DND-41 (cell line): Measurements from ENCODE around the gene SEC22A.

Source experiments
- EZH2 ChIP-seq: IDR thresholded peaks from 3 replicates; pipeline ENCODE4 v1.6.1; 2012; ENCODE audit warnings: borderline replicate concordance, low read depth, mild to moderate bottlenecking, moderate library complexity, low read length, inconsistent platforms; ENCODE audit not compliant: severe bottlenecking
- TF ChIP-seq, protein P1 (sequence below): IDR thresholded peaks from 2 replicates; pipeline ENCODE4 v1.5.1; 2012; ENCODE audit warnings: borderline replicate concordance, low read length, moderate library complexity, mild to moderate bottlenecking; ENCODE audit not compliant: poor library complexity, severe bottlenecking; ENCODE audit errors: extremely low read depth

- TF ChIP-seq, protein P1, sequence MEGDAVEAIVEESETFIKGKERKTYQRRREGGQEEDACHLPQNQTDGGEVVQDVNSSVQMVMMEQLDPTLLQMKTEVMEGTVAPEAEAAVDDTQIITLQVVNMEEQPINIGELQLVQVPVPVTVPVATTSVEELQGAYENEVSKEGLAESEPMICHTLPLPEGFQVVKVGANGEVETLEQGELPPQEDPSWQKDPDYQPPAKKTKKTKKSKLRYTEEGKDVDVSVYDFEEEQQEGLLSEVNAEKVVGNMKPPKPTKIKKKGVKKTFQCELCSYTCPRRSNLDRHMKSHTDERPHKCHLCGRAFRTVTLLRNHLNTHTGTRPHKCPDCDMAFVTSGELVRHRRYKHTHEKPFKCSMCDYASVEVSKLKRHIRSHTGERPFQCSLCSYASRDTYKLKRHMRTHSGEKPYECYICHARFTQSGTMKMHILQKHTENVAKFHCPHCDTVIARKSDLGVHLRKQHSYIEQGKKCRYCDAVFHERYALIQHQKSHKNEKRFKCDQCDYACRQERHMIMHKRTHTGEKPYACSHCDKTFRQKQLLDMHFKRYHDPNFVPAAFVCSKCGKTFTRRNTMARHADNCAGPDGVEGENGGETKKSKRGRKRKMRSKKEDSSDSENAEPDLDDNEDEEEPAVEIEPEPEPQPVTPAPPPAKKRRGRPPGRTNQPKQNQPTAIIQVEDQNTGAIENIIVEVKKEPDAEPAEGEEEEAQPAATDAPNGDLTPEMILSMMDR = no peak
- TF ChIP-seq EZH2 = no peak
These were observed 7.2 kb upstream of the SEC22A start for GRCh38 chr3:123194552-123194951.
